ENCODE measurements around the gene KLF15.

KLF15 gene

DNA sequence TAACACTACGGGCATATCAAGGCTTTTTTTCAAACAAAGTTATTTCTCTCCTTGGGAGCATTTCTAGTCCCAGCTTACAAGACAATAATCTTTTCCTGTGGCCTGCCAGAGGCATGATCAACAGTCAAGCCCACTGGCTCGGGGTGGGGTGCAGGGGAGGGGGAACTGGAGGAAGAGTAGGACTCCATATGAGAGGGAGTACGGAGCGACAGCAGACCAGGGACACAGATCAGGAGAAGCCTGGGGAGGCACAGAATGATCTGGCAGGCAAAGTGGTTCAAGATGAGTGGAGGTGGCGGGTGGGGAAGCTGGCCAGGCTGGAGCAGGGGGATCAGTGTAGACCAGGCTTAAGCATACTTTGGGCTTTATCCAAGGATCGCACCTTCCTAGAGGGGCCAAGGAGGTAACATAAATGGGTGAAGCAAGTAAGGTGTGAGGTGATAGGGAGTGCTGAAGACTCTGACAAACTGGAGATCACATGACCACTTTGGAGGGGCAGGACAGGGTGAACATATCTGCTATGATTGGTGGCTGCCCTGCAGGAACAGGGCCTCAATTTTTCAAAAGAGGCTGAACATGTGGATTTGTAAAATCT, 37.4 kb downstream of the KLF15 start:
- DNase-seq, result no peak

DNA sequence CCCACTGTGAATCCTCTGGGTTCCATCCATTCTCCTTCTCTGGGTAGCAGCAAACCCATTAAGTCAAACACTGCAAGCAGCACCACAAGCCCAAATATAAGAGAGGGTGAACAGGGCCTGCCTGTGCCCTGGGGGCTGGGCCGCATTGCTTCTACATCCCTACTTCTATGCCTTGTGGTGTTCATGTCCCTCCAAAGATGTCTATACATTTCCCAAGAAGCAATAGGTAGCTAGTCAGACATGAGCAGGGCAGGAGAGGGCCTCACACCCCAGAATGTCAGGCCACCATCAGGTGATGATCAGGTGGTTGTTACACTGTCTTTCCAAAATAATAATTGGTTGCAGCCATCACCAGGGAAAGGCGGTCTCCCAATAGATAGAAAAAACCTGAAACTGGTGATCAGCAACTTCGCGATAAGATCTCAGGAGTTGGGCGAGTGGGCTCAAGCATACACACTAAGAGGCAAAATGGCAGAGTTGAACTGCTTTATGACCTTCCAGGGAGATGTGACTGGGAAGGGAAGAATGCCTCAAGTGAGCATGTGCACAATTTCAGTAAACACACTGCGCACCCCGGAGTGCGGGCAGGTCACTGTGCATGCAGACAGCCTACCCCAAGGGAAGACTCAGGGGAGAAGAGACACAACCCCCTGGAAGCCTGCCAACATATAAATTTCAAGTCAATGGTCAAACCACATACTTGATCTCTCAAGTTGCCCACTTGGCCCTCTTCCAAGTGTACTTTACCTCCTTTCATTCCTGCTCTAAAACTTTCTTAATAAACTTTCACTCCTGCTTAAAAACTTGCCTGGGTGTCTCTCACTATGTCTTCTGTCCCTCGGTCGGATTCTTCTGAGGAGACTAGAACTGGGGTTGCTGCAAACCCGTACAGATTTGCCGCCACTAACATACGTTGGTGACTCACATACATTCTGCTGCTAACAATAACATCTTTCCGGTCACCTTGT, 39.9 kb downstream of the KLF15 start:
- DNase-seq, result no peak

DNA sequence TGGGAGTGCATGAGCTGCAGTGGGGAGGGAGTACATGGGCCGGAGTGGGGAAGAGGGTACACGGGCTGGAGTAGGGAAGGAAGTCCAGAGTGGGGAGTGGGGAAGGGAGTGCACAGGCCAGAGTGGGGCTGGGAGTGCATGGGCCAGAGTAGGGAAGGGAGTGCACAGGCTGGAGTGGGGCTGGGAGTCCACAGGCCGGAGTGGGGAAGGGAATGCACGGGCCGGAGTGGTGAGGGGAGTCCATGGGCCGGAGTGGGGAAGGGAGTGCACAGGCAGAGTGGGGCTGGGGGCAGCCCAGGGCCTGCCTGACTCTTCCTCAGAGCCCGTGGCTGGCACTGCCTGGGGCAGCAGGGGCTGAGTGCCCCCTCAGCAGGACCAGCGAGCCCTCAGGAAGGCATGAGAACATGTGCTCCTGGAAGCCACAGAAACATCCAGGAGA, 40.7 kb downstream of the KLF15 start:
- DNase-seq, result no peak

DNA sequence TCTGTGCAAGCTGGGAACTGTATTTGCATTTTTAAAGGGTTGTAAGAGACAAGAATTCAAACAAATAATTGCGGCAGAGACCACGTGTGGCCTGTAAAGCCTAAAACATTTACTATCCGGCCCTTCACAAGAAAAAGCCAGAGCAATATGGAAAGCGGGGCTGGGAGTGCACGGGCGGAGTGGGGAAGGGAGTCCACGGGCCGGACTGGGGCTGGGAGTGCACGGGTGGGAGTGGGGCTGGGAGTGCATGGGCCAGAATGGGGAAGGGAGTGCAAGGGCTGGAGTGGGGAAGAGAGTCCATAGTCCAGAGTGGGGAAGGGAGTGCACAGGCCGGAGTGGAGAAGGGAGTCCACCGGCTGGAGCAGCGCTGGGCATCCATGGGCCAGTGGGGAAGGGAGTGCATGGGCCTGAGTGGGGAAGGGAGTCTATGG, 41.2 kb downstream of the KLF15 start:
- DNase-seq, result no peak

DNA sequence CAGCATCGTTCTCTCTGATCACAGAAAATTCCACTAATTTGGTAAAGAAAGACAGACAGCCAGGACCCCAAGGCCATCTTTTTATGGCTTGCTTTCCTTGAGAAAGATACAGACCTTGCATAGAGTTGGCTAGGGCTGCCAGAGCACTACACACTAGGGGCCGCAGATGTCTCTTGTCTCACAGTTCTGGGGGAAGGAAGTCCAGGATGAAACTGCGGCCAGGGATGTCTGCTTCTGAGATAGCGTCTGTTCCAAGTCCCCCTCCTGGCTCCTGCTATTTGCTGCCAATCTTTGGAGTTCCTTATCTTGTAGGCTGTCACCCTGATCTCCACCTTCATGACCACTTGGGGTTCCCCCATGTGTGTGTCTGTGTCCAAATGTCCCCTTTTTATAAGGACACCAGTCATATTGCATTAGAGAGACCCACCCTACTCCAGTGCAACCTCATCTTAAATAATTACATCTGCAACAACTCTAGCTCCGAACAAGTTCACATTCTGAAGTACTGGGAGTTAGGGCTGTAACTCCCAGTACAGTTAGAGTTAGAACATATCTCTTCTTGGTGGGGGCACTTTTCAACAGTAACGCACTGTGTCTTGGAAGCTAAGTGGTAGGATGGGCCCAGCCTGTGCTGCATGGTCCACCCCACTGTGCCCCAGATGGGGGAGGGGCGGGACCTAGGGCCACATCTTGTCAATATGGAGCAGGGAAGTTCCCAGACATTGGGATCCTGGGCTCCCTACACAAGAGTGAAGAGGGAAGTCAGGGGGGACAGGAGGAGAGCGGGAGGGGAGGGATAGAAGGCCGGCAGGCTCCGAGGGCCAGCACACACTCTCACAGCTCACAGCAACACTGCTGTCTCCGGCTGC, 42.2 kb downstream of the KLF15 start:
- no peak for DNase-seq

DNA sequence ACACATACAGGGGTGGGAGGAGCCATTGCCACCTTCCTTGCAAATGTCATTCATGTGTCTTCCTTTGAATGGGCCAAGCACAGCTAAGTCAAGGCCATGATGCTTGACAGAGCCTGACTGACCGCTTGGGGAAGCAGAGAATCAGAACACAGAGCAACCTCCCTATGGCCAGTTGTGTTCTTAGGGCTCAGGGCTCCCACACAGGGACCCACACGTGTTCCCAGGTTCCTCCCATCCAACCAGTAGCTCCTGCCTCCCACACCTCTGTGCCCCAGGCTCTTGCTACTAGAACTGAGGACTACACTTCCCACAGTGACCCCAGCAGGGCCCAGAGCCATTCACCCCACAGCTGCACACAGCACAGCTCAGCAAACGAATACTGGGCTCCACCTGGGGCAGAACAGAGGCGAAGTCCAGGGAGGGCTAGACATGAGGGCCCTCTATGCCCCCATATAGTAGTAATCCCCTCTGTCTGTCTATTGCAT, 42.9 kb downstream of the KLF15 start:
- DNase-seq, result no peak

DNA sequence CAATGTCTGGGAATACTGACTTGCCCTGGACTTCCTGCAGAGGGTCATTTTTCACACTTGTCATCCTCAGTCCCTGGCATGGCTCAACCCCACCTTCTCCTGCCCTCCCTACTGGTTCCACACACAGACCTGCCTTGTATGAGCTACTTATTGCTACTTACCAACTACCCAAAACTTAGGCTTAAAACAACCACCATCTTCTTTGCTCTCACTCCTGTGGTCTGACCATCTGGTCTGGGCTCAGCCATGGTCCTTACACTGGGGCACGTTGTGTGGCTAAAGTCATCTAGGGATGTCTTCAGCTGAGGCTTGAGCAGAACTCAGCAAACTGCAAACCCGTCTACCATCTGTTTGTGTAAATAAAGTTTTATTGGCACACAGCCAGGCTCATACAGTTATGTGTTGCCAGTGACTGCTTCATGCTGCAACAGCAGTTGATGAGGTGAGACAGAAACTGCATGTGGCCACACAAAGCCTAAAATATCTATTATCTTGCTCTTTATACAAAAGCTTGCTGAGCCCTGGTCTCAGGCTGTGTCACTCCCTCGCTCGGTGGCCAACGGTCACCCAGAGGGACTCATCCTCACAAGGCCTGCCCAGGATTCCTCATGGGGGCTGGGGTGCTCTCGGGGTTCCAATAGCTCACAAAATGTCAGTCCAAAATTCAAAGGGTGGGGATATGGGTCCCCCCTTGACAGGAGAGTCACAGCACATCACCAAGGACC, 43.5 kb downstream of the KLF15 start:
- DNase-seq, result no peak

DNA sequence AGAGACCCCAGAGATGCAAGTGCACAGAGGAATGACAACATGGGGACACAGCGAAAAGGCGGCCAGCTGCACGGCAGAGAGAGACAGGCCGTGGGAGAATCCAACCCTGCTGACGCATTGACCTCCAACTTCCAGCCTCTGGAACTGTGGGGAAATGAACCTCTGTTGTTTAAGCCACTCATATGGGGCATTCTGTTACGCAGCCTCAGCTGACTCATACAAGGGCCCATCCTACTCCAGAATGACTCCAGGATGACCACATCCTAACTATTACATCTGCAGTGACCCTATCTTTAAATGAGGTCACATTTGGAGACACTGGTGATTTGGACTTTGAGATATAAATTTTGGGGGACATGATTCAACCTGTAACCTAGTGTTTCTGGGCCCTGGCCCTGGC, 44.0 kb downstream of the KLF15 start:
- no peak for DNase-seq

DNA sequence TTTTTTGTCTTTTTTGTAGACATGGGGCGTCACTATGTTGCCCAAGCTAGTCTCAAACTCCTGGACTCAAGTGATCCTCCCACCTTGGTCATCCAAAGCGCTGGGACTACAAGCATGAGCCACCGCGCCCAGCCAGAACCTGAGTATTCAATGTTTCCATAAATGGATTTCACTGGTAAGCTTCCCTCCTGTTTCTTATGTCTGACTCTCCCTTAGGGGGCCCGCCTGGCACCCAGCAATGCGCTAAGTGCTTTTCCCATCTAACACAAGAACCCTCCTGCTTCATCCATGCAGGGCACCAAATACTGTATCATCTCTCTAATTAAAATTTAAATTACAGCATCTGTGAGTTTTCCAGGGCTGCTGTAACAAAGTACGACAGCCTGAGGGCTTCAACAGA, 44.9 kb downstream of the KLF15 start:
- no peak for DNase-seq

DNA sequence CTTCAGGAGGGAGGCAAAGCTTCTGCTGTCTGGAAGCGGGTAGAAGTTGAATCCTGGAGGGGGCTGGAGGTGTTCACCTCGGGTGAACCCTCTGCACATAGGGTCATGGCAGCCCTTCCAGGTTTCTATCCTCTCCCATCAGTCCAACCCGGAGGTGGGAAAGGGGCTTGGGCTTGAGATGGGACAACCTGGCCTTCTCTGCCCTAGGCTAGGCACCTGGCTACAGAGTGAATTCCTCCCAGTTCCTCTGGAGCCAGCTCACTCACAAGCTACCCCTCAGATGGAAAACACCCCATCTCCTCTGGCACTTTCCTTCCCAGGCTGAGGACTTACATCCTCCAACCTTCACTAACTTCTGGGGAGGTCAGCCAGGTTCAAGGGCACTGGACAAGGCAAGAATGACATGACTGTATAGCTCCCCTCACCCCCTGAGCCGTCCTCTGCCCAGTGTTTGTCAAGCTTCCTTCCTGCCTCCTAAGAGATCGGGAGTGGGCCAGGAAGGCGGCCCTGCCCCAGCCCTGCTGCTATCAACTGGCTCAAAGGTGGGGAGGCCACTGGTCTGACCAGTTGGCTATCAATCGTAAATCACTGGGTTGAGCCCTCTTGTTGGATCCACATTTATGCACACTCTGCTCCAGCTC, 45.8 kb downstream of the KLF15 start:
- DNase-seq, result no peak

DNA sequence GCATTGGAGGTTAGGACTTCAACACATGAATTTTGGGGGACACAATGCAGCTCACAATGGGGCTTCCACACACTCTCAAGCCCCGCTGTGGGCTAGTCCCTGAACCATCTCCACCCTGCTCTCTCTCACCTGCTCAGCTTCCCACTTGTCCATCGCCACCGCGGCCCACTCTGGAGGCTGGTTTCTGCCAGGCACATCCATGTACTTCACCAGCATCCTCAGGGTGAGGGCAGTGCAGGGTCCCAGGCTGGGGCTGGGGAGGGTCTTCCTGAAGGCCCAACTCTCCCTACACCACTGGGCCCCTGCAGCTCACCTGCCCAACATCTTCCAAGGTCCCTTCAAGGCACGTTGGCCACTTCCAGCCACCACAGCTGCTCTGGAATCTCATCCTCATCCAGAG, 46.4 kb downstream of the KLF15 start:
- DNase-seq, result no peak

DNA sequence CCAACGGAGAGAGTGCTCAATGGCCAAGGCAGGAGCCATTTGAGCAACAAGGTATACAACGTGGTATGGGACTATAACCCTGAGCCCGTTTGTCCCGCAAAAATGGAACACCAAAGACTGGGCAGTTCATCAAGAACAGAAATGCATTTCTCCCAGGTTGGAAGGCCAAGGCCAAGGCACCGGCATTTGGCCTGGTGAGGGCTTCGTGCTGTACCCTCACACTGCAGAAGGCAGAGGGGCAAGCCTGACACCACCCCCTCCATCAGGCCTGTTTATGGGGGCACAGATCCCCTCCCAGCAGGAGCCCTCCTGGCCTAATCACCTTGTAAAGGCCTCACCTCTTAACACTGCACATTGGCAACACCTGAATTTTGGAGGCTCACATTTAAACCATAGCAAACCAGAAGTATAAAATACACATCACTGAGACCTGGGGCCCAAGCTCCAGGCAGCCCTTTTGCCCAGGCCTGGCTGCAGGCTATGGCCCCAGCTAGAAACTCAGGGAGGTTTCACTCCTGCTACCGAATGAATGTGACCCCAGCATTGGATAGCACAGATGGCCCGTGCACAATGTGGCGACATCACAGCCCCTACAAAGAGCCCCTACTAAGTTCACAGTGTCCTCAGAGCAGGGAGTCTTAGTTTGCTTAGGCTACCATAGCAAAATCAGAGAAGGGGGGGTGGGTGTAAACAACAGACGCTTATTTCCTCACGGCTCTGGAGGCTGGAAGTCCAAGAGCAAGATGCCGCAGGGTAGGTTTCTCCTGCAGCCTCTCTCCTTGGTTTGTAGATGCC, 47.1 kb downstream of the KLF15 start:
- DNase-seq, result no peak

DNA sequence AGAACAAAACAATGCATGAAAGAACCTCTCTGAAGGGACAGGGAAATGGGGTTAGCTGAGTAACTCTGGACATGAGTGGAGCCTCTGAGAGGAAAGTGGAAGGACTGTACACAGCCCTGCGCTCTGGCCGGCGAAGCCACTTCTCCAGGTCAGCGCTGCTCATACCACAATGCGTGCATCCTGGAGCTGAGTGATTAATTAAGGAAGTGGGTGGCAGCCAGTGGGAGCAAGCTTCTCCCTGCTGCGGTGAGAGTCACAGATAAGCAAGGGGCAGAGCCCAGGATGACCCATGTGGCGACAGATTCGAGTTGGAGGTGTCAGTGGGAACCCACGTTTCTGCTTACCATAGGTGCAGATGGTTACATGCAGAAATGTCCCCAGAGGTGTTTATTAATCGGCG, 48.0 kb downstream of the KLF15 start:
- no peak for DNase-seq

DNA sequence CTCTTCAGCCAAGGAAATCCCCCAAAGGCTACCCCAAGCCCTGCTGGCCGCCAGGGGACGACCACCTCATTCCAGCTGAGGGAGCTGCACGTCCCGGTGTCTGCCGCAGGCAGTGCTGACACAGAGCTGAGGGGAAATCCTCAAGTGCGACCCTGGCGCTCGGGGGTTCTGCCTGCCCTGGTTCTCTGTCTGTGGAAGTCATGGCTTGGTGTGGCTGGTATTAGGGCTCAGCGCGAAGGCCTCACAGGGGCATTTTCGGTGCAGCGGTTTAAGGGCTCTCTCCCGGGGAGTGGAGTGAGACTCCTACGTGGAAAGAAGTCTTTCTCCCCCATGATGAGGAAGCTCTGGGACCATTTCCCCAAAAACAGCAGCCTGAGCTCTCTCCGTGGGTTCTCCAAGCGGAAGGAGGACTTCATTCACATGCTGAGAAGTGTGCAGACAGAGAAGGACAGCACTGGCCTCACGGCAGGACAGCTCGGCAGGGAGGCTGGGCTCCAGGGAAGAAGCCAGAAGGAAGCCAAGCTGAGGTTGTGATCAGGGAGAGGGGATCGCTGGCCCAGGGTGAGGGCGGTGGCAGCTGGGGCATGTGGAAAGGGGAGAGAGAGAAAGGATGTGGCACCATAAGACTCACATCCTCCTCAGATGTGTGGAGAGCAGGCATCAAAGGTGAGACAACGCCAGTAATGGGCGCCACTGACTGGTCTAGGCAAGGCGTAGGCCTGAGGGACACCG, 48.6 kb downstream of the KLF15 start:
- DNase-seq, result no peak

DNA sequence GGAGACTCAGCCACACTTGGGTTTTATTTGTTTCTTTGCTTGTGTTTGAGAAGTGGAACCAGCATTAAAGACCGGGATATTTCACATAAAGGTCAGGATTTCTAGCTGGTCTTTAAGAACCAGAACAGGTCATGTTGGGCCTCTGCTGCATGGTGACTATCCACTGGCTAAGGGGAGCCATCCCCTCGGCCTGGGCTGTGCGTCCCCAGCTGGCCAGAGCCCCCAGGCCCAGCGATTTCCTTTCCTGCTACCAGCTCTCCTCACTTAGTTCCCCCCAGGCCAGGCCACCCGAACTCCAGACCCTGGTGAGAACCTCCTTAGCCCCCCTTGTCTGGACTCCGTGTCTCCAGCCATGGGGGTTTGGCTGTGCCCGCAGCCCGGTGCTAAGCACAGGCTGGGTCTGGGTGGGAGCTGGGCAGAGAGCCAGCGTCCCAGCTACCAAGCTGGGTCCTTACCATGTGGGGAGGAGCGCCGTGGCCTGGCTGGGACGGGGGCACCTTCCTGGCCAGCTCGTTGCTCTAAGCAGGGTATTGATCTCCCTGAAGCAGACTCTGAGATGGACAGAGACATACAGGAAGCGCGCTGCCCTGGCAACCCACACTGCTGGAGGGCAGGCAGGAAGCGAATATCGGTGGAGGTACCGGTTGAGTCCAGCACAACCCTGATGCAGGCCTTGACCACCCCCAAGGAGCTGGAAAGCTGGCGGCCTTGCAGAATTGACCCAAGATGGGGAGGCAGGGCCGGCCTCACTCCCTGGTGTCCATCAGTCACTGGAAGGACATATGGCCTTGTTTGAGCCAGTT, 49.4 kb downstream of the KLF15 start:
- DNase-seq, result no peak

DNA sequence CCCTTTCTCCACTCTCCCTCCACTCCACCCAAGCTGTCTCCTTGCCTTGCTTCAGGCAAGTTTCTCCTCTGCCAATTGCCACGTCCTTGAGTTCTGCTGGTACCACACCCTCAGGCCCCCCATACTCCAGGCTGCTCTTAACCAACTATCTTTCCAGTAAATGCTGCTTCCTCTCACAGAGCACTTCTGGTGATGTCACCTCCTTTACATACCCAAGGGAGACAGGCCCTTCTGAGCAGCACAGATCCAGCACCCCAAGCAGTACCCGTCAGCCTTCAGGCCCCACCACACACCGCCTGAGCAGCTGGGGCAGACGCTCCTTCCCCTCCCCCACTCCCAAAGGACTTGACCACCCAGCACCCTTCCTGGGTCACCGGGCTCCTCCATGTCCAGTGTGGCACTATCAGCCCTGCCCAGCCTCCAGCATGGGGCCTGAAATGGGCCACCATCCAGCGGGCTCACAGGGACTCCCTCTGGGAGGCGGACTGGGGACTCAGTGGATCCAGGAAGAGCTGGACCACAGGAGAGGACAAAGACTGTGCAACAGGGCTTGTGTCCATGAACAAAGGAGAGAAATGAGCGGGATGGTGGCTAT, 50.2 kb downstream of the KLF15 start:
- DNase-seq, result no peak

DNA sequence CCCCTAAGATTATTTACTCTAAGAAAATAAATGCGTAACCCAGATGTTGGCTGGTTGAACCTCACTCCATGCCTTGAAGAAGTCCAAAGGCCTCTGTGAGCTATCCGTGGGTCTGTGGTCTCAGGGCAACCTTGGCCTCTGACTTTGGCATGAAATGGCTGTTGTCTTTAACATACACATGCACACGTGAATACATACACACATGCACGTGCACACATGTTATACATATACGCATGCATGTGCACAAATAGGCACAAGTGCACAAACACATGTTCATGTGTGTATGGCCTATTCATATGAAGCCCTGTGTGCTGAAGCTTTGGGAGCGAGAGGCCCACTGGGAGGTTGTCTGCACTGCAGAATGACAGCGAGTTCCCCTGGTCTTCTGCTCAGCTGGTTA, 50.8 kb downstream of the KLF15 start:
- DNase-seq, result no peak

DNA sequence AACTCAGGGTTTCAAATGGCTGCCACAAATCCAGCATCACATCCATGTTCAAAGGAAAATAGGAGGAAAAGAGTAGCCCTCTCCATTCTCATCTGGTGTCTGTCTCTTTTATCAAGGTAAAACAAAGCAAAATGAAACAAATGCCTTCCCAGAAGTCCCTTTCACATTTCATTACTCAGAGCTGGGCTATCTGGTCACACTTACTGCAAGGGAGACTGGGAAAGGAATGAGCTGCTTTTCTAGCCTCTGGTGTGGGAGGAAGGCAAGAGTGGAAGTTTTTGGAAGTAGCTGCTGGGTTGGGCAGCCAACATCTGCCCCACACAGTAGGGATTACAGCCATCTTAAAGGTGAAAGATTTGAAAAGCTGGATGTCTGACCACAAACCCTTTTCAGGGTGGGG, 51.8 kb downstream of the KLF15 start:
- no peak for DNase-seq

DNA sequence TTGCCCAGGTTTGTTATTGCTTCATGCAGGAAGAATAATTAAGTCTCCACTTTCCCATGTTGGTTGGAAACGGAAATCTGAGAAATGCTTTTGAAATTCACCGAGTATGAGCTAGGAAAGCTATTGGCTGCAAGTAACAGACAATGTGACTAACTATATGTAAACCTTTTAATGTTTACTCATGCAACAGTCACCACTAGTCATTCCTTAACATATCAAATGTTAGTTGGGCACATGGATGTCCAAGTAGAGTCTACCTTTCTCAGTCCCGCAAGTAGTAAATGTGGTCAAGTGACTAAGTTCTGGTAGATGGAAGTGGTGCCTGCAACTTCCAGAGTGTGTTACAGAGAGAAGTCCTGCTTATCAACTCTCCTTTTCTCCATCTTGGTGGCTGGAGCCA, 52.5 kb downstream of the KLF15 start:
- no peak for DNase-seq
